H1 (cell line): ENCODE results near the gene PTPN7. TPM values are rescaled to one million over a fixed set of nuclear protein-coding genes. Genes with fewer than 3 reads are reported as not detected.

Source experiments
- CTCF ChIA-PET: fragments of 300-600 bp; sonication (Branson Sonifier 250); formaldehyde crosslinking; loops from one replicate; lab custom pipeline; 2021; ENCODE audit not compliant: partially characterized antibody; lab: Charles Lee
- POLR2A ChIA-PET: fragments of 300-600 bp; sonication (Branson Sonifier 250); formaldehyde crosslinking; loops from one replicate; lab custom pipeline; 2021; ENCODE audit warnings: inconsistent platforms; ENCODE audit not compliant: partially characterized antibody; lab: Charles Lee
- DNase-seq, 2 experiments: peaks; one replicate each; pipeline versions ENCODE4 v3.0.0 to v3.0.0-alpha.2; 2010 to 2022; ENCODE audit warnings: low spot score in 2 of 2, low read depth in 1 of 2, mixed read lengths in 1 of 2
- FAIRE-seq: peaks from 2 replicates; lab custom pipeline; 2011; peaks lifted over from hg19 to GRCh38; lab: Jason Lieb, UNC
- H2AFZ ChIP-seq: 2 replicates; pipeline ENCODE4 v1.8.1; 2012; ENCODE audit warnings: low read length, inconsistent platforms
- H2AK5ac ChIP-seq: 2 replicates; pipeline ENCODE4 v1.6.1; 2013; ENCODE audit warnings: low read depth, low read length
- H2BK120ac ChIP-seq: replicated peaks from 2 replicates; pipeline ENCODE3; 2013; ENCODE audit warnings: low read depth, low read length, inconsistent platforms
- H2BK12ac ChIP-seq: 2 replicates; pipeline ENCODE4 v1.6.1; 2013; ENCODE audit warnings: low read depth, low read length
- H2BK15ac ChIP-seq: 2 replicates; pipeline ENCODE4 v1.6.1; 2013; ENCODE audit warnings: low read length
- H2BK20ac ChIP-seq: 2 replicates; pipeline ENCODE4 v1.6.1; 2013; ENCODE audit warnings: low read length
- H2BK5ac ChIP-seq: 2 replicates; pipeline ENCODE4 v1.6.1; 2013; ENCODE audit warnings: low read depth, low read length
- H3K14ac ChIP-seq: 2 replicates; pipeline ENCODE4 v1.6.1; 2013; ENCODE audit warnings: inconsistent platforms; ENCODE audit not compliant: insufficient read length
- H3K18ac ChIP-seq: 2 replicates; pipeline ENCODE4 v1.6.1; 2013; ENCODE audit warnings: low read length; ENCODE audit errors: extremely low read depth
- H3K23ac ChIP-seq: 2 replicates; pipeline ENCODE4 v1.6.1; 2013; ENCODE audit warnings: inconsistent platforms; ENCODE audit not compliant: insufficient read length
- H3K23me2 ChIP-seq: 2 replicates; pipeline ENCODE4 v1.6.1; 2013; ENCODE audit warnings: low read depth, low read length
- H3K27ac ChIP-seq: 2 replicates; pipeline ENCODE4 v1.6.1; 2011; ENCODE audit warnings: low read depth, low read length, inconsistent platforms
- H3K27me3 ChIP-seq, 4 experiments: replicated peaks in 1 of 4; 1 replicate in 1 of 4; 2 replicates in 3 of 4; pipeline versions ENCODE4 v1.6.1 to v1.8.1; 2011 to 2013; ENCODE audit warnings: low read length in 3 of 4, mild to moderate bottlenecking in 3 of 4, inconsistent platforms in 2 of 4, mixed read lengths in 2 of 4, moderate library complexity in 1 of 4; ENCODE audit not compliant: control insufficient read depth in 3 of 4, insufficient read depth in 3 of 4; ENCODE audit errors: extremely low read depth in 1 of 4
- H3K36me3 ChIP-seq, 4 experiments: 2 replicates each; pipeline versions ENCODE4 v1.6.1 to v1.8.1; 2011 to 2013; ENCODE audit warnings: mild to moderate bottlenecking in 4 of 4, low read length in 3 of 4, moderate library complexity in 2 of 4, control low read depth in 1 of 4, inconsistent platforms in 1 of 4; ENCODE audit not compliant: insufficient read depth in 4 of 4, control insufficient read depth in 2 of 4
- H3K4ac ChIP-seq: replicated peaks from 2 replicates; pipeline ENCODE3; 2013; ENCODE audit warnings: low read length, low read depth, mixed read lengths, inconsistent platforms; ENCODE audit not compliant: insufficient read length
- H3K4me1 ChIP-seq, 4 experiments: replicated peaks in 1 of 4; 1 replicate in 1 of 4; 2 replicates in 3 of 4; pipeline versions ENCODE4 v1.6.1 to v1.8.1; 2011 to 2013; ENCODE audit warnings: low read length in 3 of 4, inconsistent platforms in 2 of 4, mixed read lengths in 1 of 4; ENCODE audit not compliant: insufficient read depth in 4 of 4, control insufficient read depth in 3 of 4
- H3K4me2 ChIP-seq, 2 experiments: 2 replicates each; pipeline versions ENCODE4 v1.6.1 to v1.8.1; 2011 to 2013; ENCODE audit warnings: low read depth in 2 of 2, low read length in 2 of 2, control low read depth in 1 of 2, inconsistent platforms in 1 of 2, mild to moderate bottlenecking in 1 of 2; ENCODE audit not compliant: insufficient read depth in 1 of 2
- H3K4me3 ChIP-seq, 4 experiments: fragments of 200-600, 300-600 bp in 1 of 4; sonication (generic), shearing (Covaris generic), sonication (Bioruptor Twin) in 1 of 4; 2 replicates each; pipeline versions ENCODE4 v1.5.1 to v1.8.1; 2011 to 2016; ENCODE audit warnings: low read length in 4 of 4, low read depth in 3 of 4, control low read depth in 2 of 4, inconsistent platforms in 2 of 4, mild to moderate bottlenecking in 2 of 4, mixed read lengths in 1 of 4, moderate library complexity in 1 of 4; ENCODE audit not compliant: insufficient read depth in 2 of 4; ENCODE audit errors: extremely low read depth in 1 of 4
- H3K56ac ChIP-seq: replicated peaks from 2 replicates; pipeline ENCODE3; 2013; ENCODE audit warnings: low read depth, mild to moderate bottlenecking, mixed read lengths, low read length, inconsistent platforms; ENCODE audit not compliant: insufficient read length
- H3K79me1 ChIP-seq: 2 replicates; pipeline ENCODE4 v1.6.1; 2013; ENCODE audit warnings: low read depth, low read length, control low read depth
- H3K79me2 ChIP-seq, 2 experiments: 2 replicates each; pipeline versions ENCODE4 v1.6.1 to v1.8.1; 2012 to 2013; ENCODE audit warnings: low read length in 2 of 2, mild to moderate bottlenecking in 2 of 2, inconsistent platforms in 1 of 2; ENCODE audit not compliant: insufficient read depth in 2 of 2, control insufficient read depth in 1 of 2
- H3K9ac ChIP-seq, 4 experiments: replicated peaks in 1 of 4; 1 replicate in 1 of 4; 2 replicates in 3 of 4; pipeline versions ENCODE4 v1.6.1 to v1.8.1; 2011 to 2013; ENCODE audit warnings: low read depth in 3 of 4, low read length in 3 of 4, control low read depth in 2 of 4, mild to moderate bottlenecking in 2 of 4, moderate library complexity in 2 of 4, inconsistent platforms in 1 of 4; ENCODE audit errors: extremely low read depth in 1 of 4
- H3K9me3 ChIP-seq, 2 experiments: 2 replicates each; pipeline versions ENCODE4 v1.6.1 to v1.8.1; 2012 to 2013; ENCODE audit warnings: mild to moderate bottlenecking in 2 of 2, moderate library complexity in 2 of 2, control low read depth in 1 of 2, inconsistent platforms in 1 of 2, low read depth in 1 of 2, low read length in 1 of 2, mixed read lengths in 1 of 2; ENCODE audit not compliant: insufficient read depth in 2 of 2
- H4K20me1 ChIP-seq, 2 experiments: replicated peaks in 1 of 2; 2 replicates each; pipeline versions ENCODE3 to v1.8.1; 2011 to 2013; ENCODE audit warnings: inconsistent platforms in 2 of 2, low read length in 2 of 2, mild to moderate bottlenecking in 1 of 2; ENCODE audit not compliant: insufficient read depth in 2 of 2, control insufficient read depth in 1 of 2
- H4K5ac ChIP-seq: 2 replicates; pipeline ENCODE4 v1.6.1; 2013; ENCODE audit warnings: low read length, low read depth, mixed read lengths, inconsistent platforms; ENCODE audit not compliant: insufficient read length
- H4K8ac ChIP-seq: 2 replicates; pipeline ENCODE4 v1.8.0; 2013; ENCODE audit warnings: mild to moderate bottlenecking, moderate library complexity, low read length, inconsistent platforms; ENCODE audit not compliant: insufficient read depth; ENCODE audit errors: extremely low read depth
- H4K91ac ChIP-seq: replicated peaks from 2 replicates; pipeline ENCODE3; 2013; ENCODE audit warnings: low read length, mixed read lengths, inconsistent platforms; ENCODE audit not compliant: insufficient read length
- BACH1 ChIP-seq: IDR thresholded peaks from 2 replicates; pipeline ENCODE4 v1.6.1; 2012; ENCODE audit warnings: low read length, improper control_type of control experiment
- CTCF ChIP-seq, 3 experiments: IDR thresholded peaks; 1 replicate in 2 of 3; 2 replicates in 1 of 3; pipeline versions ENCODE4 v1.5.1 to v1.6.1; 2011; ENCODE audit warnings: low read length in 3 of 3, mild to moderate bottlenecking in 3 of 3, inconsistent platforms in 2 of 3, low read depth in 1 of 3, moderate library complexity in 1 of 3; ENCODE audit not compliant: insufficient read depth in 1 of 3; ENCODE audit errors: control extremely low read depth in 1 of 3
- FOSL1 ChIP-seq: IDR thresholded peaks from 2 replicates; pipeline ENCODE4 v1.6.1; 2011; ENCODE audit warnings: mild to moderate bottlenecking, low read depth, low read length, moderate library complexity; ENCODE audit not compliant: insufficient read depth
- NRF1 ChIP-seq: IDR thresholded peaks from 2 replicates; pipeline ENCODE4 v1.6.1; 2011; ENCODE audit warnings: mild to moderate bottlenecking, low read depth, low read length, improper control_type of control experiment
- PHF8 ChIP-seq: fragments of 200-600 bp; sonication (generic); conservative IDR thresholded peaks from 2 replicates; pipeline ENCODE4 v1.7.1; 2012; ENCODE audit warnings: low read depth, mild to moderate bottlenecking, inconsistent platforms, low read length, moderate library complexity
- POLR2AphosphoS5 ChIP-seq: IDR thresholded peaks from 2 replicates; pipeline ENCODE4 v1.6.1; 2011; ENCODE audit warnings: low read depth, low read length
- SIN3A ChIP-seq, 2 experiments: IDR thresholded peaks in 1 of 2; conservative IDR thresholded peaks in 1 of 2; 2 replicates each; pipeline ENCODE4 v1.6.1; 2011 to 2012; ENCODE audit warnings: low read length in 2 of 2, improper control_type of control experiment in 1 of 2, low read depth in 1 of 2, mild to moderate bottlenecking in 1 of 2
- YY1 ChIP-seq: IDR thresholded peaks from 2 replicates; pipeline ENCODE4 v1.6.1; 2011; ENCODE audit warnings: low read depth, mild to moderate bottlenecking, low read length
- WGBS, 2 experiments: shearing (Covaris generic) in 1 of 2; methylation state at CpG; one replicate each; pipeline versions ENCODE4 v1.1.6 to v1.1.7; 2013 to 2015; ENCODE audit warnings: low lambda C conversion rate in 2 of 2, mixed read lengths in 2 of 2, inconsistent platforms in 1 of 2, low coverage in 1 of 2, missing lambda C conversion rate in 1 of 2; ENCODE audit not compliant: insufficient replicate concordance in 2 of 2, insufficient coverage in 1 of 2, insufficient read length in 1 of 2; ENCODE audit errors: extremely low coverage in 1 of 2, missing lambda C conversion rate in 1 of 2; 5-methylcytosine and 5-hydroxymethylcytosine counted together
- polyA plus RNA-seq, 7 experiments: library from polyadenylated mRNA; depleted of rRNA in 3 of 7; stranded (reverse) in 5 of 7; unstranded in 2 of 7; fragments of >200 nt in 5 of 7; fragments of 200-250 nt in 2 of 7; gene quantifications; 1 replicate in 5 of 7; 2 replicates in 1 of 7; 4 replicates in 1 of 7; pipeline versions ENCODE4 v1.2.1 to v1.2.3, GENCODE V29; 2011 to 2013; ENCODE audit warnings: missing spikeins in 2 of 7, mixed read lengths in 2 of 7
- total RNA-seq: library from RNA; stranded (reverse); fragmentation: NEBNext Ultra II Directional; extraction: Animal tissue kit (Norgen Biotek cat#: 25700); gene quantifications from 2 replicates; pipeline ENCODE4 v1.2.1, GENCODE V29; 2021

PTPN7 gene
- total and polyA plus RNA-seq, 2 of the 8 experiments (the other 6 are each of a cell fraction or from before 2014, with no cell fraction given): 0.20 TPM; not detected in 1

GRCh38 chr1:202181586-202181985 is 21.2 kb upstream of the PTPN7 start:
- Histone ChIP-seq H3K79me1 (no peaks in the 10 kb centered on the region), H2AFZ (no peak overlapping the region), H3K4ac (no peak overlapping the region), H3K23me2 (no peaks in the 10 kb centered on the region; the same call in 1 of the 2 replicates), H3K9me3 (no peaks in the 10 kb centered on the region), H3K56ac (no peak overlapping the region), H3K36me3 (no peaks in the 10 kb centered on the region), H3K4me2 (no peak overlapping the region), H3K9ac (no peak overlapping the region), H3K79me2 (no peaks in the 10 kb centered on the region), H3K14ac (no peak overlapping the region), H4K91ac (no peak overlapping the region), H3K18ac (no peak overlapping the region), H2BK12ac (no peak overlapping the region), H3K4me3 (no peak overlapping the region), H3K27ac (no peak overlapping the region), H2BK5ac (no peak overlapping the region), H4K5ac (no peak overlapping the region), H2AK5ac (no peak overlapping the region), H2BK20ac (no peak overlapping the region), H3K23ac (no peak overlapping the region), H2BK120ac (no peak overlapping the region), H4K20me1 (peaks cover 0 to 2% of the 10 kb centered on the region in 2 experiments), H3K27me3 (no peaks in the 10 kb centered on the region; a peak in 3 of 7 replicates), H2BK15ac (no peak overlapping the region), H4K8ac (peak overlapping the region; percentile 42; the same call in 1 of the 2 replicates), H3K4me1 (peaks cover 0 to 6% (median 4%) of the 10 kb centered on the region in 4 experiments; a peak in 5 of 7 replicates)
- no peak for TF ChIP-seq YY1
- TF ChIP-seq SIN3A (conservative IDR thresholded peaks at IDR 0.05 in 1 of 2, IDR thresholded peaks at IDR 0.05 in 1 of 2; ENCODE audit: low read depth in 1 of 2, low read length in 2 of 2): no peak
- TF ChIP-seq CTCF (IDR thresholded peaks at IDR 0.05; ENCODE audit: control extremely low read depth in 1 of 3, insufficient read depth in 1 of 3, low read depth in 1 of 3, low read length in 3 of 3): no peak
- no peak for TF ChIP-seq POLR2AphosphoS5
- TF ChIP-seq PHF8: no peak
- no peak for TF ChIP-seq FOSL1
- no peak for TF ChIP-seq NRF1
- no peak for TF ChIP-seq BACH1
- CTCF ChIA-PET: interaction anchor here (1.0 to 7.1 kb wide), 10 partner anchors 13 to 182 kb away, joined by 3 to 52 read pairs (median 4); partner anchors contain the start of genes GPR37L1 and LGR6
- DNase-seq (no peak), FAIRE-seq (no peak)
- POLR2A ChIA-PET: interaction anchor here (1.2 kb wide), 1 partner anchor 27 kb away, joined by 3 read pairs; no protein-coding TSS in a partner anchor
- WGBS, 2 experiments: 87% methylated on average over 7 of the region's 7 CpGs; no CpG with 5 or more reads in 1 of the 2 experiments
